Measurements from ENCODE around the gene F2R. TPM values are rescaled to one million over a fixed set of nuclear protein-coding genes. Genes with fewer than 3 reads are reported as not detected.
"Not testable (repeated sequence)": the region's sequence is repeated elsewhere in the genome, so short reads cannot be mapped to it uniquely, and the experiment has no call there.

F2R gene
- total and polyA plus RNA-seq, 10 donors: 4.7 to 128 (median 70.8) TPM

DNA sequence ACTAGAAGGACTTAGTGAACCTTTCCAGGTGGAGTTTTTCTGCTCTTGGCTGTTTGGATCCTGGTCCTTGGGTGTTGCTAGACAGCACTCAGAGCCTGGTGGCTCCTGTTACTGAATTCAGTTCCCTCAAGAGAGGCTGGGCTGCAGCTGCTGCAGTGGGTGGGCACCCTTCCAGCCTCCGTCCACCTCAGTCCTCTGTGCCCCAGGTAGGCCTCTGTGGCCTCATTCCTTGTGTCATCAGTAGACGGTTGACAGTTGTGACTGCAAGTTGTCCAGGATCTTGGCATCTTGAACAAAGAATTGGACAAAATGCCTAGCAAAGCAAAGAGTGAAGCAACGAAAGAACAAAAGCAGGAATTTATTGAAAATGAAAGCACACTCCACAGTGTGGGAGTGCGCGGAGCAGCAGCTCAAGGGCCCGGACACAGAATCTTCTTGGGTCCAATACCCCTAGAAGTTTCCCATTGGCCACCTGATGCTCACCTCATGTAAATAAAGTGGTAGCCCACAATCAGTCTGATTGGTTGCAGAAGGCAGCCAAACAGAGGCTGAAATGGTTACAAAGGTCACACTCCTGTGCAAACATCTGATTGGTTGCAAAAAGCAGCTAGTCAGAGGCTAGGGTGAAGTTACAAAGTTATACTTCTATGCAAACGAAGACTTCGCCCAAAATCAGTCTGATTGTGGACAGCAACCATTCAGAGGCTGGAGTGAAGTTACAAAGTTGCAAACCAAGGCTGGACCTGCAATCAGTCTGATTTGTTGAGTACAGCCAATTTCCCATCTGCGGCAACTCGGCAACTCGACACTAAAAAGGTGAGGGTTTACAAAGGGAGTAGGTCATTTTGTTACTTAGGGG lies 40.1 kb downstream of the F2R start:
- intact Hi-C loops (cut with DNase I; ENCODE audit: low total_unique reads): no loop called here
- no peaks in the 10 kb centered on the region for H3K36me3 ChIP-seq
- no peak for DNase-seq
- no peaks in the 10 kb centered on the region for H3K9me3 ChIP-seq
- no peaks in the 10 kb centered on the region for H3K4me1 ChIP-seq
- no peak for TF ChIP-seq POLR2AphosphoS5 (IDR thresholded peaks at IDR 0.05)
- H3K27ac ChIP-seq: no peak overlapping the region
- WGBS, 5 donors: 82 to 92% (median 90%) methylated on average over 11 of the region's 11 CpGs
- no peak overlapping the region for H3K4me3 ChIP-seq
- H3K27me3 ChIP-seq (replicated peaks in 1 of 7): no peaks in the 10 kb centered on the region

GRCh38 chr5:76757049-76757448 lies 41.1 kb downstream of the F2R start:
- WGBS, 5 donors: 93 to 99% (median 98%) methylated on average over 4 of the region's 4 CpGs
- no peak for TF ChIP-seq POLR2A (IDR thresholded peaks at IDR 0.05)
- no peaks in the 10 kb centered on the region for H3K9me3 ChIP-seq
- H3K27ac ChIP-seq: no peak overlapping the region
- H3K27me3 ChIP-seq (replicated peaks in 1 of 7): no peaks in the 10 kb centered on the region
- H3K4me1 ChIP-seq: no peaks in the 10 kb centered on the region
- H3K36me3 ChIP-seq: no peaks in the 10 kb centered on the region
- no peak for DNase-seq
- intact Hi-C loops (cut with DNase I; ENCODE audit: low total_unique reads): no loop called here
- no peak overlapping the region for H3K4me3 ChIP-seq

DNA sequence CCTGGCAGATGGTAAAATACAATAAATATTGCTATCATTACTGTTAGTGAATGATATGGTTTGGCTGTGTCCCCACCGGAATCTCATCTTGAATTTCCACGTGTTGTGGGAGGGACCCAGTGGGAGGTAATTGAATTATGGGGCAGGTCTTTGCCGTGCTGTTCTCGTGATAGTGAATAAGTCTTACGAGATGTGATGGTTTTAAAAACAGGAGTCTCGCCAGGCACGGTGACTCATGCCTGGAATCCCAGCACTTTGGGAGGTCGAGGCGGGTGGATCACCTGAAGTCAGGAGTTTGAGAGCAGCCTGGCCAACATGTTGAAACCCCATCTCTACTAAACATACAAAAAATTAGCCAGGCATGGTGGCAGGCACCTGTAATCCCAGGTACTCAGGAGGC lies 45.2 kb downstream of the F2R start:
- intact Hi-C loops (cut with DNase I; ENCODE audit: low total_unique reads); DNase-seq; H3K27me3 ChIP-seq (replicated peaks in 1 of 7); H3K4me3 ChIP-seq; H3K4me1 ChIP-seq; H3K27ac ChIP-seq; H3K36me3 ChIP-seq: not testable (repeated sequence)
- 86 to 94% (median 93%) methylated on average over 9 of the region's 9 CpGs for WGBS, 5 donors
- peaks cover 3 to 13% (median 9%) of the 10 kb centered on the region in 8 donors for H3K9me3 ChIP-seq

DNA sequence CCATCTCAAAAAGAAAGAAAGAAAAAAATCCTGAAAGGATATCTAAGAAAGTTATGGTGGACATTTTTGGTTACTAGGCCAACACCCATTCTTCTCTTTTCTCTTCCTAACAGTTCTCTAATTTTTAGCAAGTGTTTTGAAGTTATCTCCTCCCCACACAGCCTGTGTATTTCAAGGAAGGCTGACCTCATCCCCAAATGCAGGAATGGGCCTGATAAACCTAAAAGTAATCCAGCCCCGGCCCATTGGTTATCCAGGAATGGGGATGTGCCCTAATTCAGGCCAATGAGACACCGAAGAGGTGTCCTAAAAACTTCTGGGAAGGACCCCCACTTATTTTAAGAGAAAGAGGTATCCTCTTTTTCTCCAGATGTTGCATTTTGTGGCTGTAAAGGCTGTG lies 46.6 kb downstream of the F2R start:
- WGBS, 5 donors: 80 to 94% (median 88%) methylated on average over 2 of the region's 2 CpGs

DNA sequence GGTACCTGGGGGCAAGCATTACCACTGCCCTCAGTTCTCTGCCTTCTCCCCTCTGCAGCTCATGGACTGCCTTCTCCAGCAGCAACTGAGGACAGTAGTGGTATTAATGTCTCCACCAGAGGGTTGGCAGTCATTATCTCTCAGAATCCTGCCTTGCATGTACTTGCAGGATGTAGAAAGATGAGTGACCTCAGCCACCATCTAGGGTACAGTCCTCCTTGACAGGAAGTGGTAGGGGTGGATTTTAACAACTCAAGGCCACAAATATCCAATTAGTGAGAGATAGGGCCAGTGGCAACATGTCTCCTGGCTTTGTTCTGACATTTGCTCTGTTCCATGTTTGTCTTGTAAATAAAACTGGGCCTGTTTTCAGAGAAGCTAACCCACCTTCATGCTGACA lies 47.2 kb downstream of the F2R start:
- intact Hi-C loops (cut with DNase I; ENCODE audit: low total_unique reads): no loop called here
- Histone ChIP-seq H3K9me3 (peaks cover 3 to 13% (median 9%) of the 10 kb centered on the region in 8 donors), H3K36me3 (no peaks in the 10 kb centered on the region), H3K27me3 (replicated peaks in 1 of 7) (no peaks in the 10 kb centered on the region), H3K4me1 (no peaks in the 10 kb centered on the region), H3K27ac (peak overlapping the region in 2 of 8 donors; percentile 2 to 36), H3K4me3 (no peak overlapping the region)
- TF ChIP-seq POLR2A (IDR thresholded peaks at IDR 0.05): no peak
- TF ChIP-seq, protein P1, sequence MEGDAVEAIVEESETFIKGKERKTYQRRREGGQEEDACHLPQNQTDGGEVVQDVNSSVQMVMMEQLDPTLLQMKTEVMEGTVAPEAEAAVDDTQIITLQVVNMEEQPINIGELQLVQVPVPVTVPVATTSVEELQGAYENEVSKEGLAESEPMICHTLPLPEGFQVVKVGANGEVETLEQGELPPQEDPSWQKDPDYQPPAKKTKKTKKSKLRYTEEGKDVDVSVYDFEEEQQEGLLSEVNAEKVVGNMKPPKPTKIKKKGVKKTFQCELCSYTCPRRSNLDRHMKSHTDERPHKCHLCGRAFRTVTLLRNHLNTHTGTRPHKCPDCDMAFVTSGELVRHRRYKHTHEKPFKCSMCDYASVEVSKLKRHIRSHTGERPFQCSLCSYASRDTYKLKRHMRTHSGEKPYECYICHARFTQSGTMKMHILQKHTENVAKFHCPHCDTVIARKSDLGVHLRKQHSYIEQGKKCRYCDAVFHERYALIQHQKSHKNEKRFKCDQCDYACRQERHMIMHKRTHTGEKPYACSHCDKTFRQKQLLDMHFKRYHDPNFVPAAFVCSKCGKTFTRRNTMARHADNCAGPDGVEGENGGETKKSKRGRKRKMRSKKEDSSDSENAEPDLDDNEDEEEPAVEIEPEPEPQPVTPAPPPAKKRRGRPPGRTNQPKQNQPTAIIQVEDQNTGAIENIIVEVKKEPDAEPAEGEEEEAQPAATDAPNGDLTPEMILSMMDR (IDR thresholded peaks at IDR 0.05 in 8 of 11, conservative IDR thresholded peaks at IDR 0.05 in 3 of 11): no peak
- TF ChIP-seq POLR2AphosphoS5 (IDR thresholded peaks at IDR 0.05): peak in 1 of 3 donors; percentile 37
- no peak for DNase-seq

More for the DNA sequence above, 46.6 kb downstream of the F2R start:
- peaks cover 3 to 13% (median 9%) of the 10 kb centered on the region in 8 donors for H3K9me3 ChIP-seq
- no peak overlapping the region for H3K4me3 ChIP-seq
- H3K27ac ChIP-seq: peak overlapping the region in 2 of 8 donors; percentile 2 to 36
- H3K36me3 ChIP-seq: no peaks in the 10 kb centered on the region
- DNase-seq: no peak
- no peaks in the 10 kb centered on the region for H3K27me3 ChIP-seq (replicated peaks in 1 of 7)
- no peaks in the 10 kb centered on the region for H3K4me1 ChIP-seq
- intact Hi-C loops (cut with DNase I; ENCODE audit: low total_unique reads): no loop called here
- TF ChIP-seq POLR2AphosphoS5 (IDR thresholded peaks at IDR 0.05) (no peak), POLR2A (IDR thresholded peaks at IDR 0.05) (no peak)
- TF ChIP-seq, protein P1 (IDR thresholded peaks at IDR 0.05 in 8 of 11, conservative IDR thresholded peaks at IDR 0.05 in 3 of 11): no peak
